ENCODE data around the gene RPAP3.

The RPAP3 gene

DNA sequence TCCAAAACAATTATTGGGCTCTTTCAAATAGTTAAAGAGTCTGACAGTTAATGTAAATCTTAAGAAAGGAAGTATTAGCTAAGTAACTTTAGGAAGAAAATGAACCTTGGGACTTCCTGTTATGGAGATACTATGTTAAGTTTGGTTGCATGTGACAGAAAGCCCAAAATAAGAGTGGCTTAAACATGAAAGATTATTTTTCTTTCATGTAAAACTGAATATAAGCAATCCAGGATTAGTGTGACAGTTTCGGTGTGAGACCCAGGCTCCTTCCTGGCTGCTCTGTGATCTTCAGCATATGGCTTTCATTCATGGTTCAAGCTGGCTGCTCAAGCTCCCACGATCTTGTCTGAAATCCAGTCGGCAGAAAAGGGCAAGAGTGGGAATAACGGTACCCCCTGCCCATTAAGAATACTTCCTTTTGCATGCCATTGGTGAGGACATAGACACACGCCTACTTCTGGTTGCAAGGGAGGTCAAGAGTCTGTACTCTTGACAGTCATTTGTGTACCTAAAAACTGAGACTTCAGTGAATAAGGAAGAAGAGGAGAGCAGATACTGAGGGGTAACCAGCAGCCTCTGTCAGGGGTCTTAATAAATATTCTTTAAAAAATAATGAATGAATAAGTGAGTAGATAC is 2.2 kb upstream of the RPAP3 start:
- no peaks in the 10 kb centered on the region for H3K36me3 ChIP-seq
- no peaks in the 10 kb centered on the region for H3K9me3 ChIP-seq
- peak overlapping the region; percentile 94 for H3K27ac ChIP-seq
- H3K27me3 ChIP-seq, result no peaks in the 10 kb centered on the region
- H3K4me3 ChIP-seq (ENCODE audit: low read depth in 1 of 2, low read length in 1 of 2), result peak overlapping the region in 1 of 2 experiments; percentile 86
- H3K4me1 ChIP-seq (ENCODE audit: control insufficient read depth in 1 of 2, insufficient read depth in 1 of 2, low read depth in 1 of 2, low read length in 1 of 2), result peaks cover 42 to 56% of the 10 kb centered on the region in 2 experiments
- TF ChIP-seq, protein P1, sequence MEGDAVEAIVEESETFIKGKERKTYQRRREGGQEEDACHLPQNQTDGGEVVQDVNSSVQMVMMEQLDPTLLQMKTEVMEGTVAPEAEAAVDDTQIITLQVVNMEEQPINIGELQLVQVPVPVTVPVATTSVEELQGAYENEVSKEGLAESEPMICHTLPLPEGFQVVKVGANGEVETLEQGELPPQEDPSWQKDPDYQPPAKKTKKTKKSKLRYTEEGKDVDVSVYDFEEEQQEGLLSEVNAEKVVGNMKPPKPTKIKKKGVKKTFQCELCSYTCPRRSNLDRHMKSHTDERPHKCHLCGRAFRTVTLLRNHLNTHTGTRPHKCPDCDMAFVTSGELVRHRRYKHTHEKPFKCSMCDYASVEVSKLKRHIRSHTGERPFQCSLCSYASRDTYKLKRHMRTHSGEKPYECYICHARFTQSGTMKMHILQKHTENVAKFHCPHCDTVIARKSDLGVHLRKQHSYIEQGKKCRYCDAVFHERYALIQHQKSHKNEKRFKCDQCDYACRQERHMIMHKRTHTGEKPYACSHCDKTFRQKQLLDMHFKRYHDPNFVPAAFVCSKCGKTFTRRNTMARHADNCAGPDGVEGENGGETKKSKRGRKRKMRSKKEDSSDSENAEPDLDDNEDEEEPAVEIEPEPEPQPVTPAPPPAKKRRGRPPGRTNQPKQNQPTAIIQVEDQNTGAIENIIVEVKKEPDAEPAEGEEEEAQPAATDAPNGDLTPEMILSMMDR (IDR thresholded peaks at IDR 0.05), result no peak

DNA sequence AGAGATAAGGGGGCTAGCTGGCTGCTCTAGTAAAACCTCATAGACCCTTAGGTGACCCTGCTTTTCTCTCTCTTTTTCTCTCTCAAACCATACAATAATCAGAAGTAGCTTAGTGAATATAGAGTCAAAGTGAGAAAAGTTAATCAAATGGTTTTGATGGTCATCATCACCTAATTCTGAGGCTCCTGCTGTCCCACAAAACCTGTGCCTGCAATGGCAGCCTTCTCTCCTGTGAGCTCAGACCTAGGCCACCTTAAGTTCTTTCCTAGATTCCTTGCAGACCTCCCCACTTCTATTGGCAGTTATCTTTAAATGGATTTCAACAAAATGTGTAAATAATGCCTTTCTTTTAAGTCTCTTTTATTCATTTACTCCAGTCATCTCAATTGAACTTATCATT is 1.5 kb upstream of the RPAP3 start:
- Histone ChIP-seq H3K36me3 (no peaks in the 10 kb centered on the region), H3K4me3 (ENCODE audit: low read depth in 1 of 2, low read length in 1 of 2) (peak overlapping the region; percentile 86 to 87), H3K9me3 (no peaks in the 10 kb centered on the region), H3K4me1 (ENCODE audit: control insufficient read depth in 1 of 2, insufficient read depth in 1 of 2, low read depth in 1 of 2, low read length in 1 of 2) (peaks cover 42 to 56% of the 10 kb centered on the region in 2 experiments), H3K27me3 (no peaks in the 10 kb centered on the region), H3K27ac (peak overlapping the region; percentile 94)
- TF ChIP-seq, protein P1 (IDR thresholded peaks at IDR 0.05), result no peak

DNA sequence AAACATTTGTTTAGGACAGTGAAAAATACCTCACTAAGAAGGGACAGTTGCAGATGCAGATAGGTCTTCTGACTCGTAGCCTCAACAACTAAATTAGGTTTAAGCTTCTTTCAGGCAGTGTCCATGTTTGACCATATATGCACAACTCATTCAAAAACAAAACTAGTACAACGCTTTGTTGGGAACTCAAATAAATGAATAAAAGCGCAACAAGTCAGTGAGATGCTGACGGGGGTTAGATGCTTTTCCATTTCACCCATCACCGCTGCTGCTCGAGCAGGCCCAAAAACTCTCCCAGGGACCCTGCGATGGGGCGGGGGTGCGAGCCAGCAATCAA is 633 bp downstream of the RPAP3 start:
- Histone ChIP-seq H3K36me3 (peaks cover 8% of the 10 kb centered on the region), H3K27me3 (no peaks in the 10 kb centered on the region), H3K4me1 (ENCODE audit: control insufficient read depth in 1 of 2, insufficient read depth in 1 of 2, low read depth in 1 of 2, low read length in 1 of 2) (peaks cover 40 to 51% of the 10 kb centered on the region in 2 experiments), H3K4me3 (ENCODE audit: low read depth in 1 of 2, low read length in 1 of 2) (peak overlapping the region; percentile 86 to 87), H3K9me3 (no peaks in the 10 kb centered on the region), H3K27ac (peak overlapping the region; percentile 94)
- TF ChIP-seq, protein P1 (IDR thresholded peaks at IDR 0.05), result no peak

DNA sequence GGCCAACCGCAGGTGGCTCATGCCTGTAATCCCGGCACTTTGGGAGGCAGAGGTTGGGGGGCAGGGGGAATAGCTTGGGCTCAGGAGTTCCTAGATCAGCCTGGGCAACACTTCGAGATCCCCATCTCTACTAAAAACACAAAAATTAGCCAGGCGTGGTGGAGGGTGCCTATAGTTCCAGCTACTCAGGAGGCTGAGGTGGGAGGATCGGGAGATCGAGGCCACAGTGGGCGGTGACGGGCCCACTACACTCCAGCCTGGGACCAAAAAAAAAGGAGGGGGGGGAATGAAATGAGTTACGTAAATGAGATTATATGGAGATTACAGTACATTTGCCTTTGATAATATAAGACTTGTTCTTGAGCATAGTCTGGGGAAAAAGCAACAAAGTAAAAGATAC is 1.1 kb downstream of the RPAP3 start:
- Histone ChIP-seq H3K27ac (no peak overlapping the region), H3K36me3 (peaks cover 11% of the 10 kb centered on the region), H3K4me3 (ENCODE audit: low read depth in 1 of 2, low read length in 1 of 2) (peak overlapping the region; percentile 86 to 87), H3K4me1 (ENCODE audit: control insufficient read depth in 1 of 2, insufficient read depth in 1 of 2, low read depth in 1 of 2, low read length in 1 of 2) (peaks cover 36 to 46% of the 10 kb centered on the region in 2 experiments), H3K9me3 (no peaks in the 10 kb centered on the region), H3K27me3 (no peaks in the 10 kb centered on the region)
- TF ChIP-seq, protein P1 (IDR thresholded peaks at IDR 0.05), result no peak

DNA sequence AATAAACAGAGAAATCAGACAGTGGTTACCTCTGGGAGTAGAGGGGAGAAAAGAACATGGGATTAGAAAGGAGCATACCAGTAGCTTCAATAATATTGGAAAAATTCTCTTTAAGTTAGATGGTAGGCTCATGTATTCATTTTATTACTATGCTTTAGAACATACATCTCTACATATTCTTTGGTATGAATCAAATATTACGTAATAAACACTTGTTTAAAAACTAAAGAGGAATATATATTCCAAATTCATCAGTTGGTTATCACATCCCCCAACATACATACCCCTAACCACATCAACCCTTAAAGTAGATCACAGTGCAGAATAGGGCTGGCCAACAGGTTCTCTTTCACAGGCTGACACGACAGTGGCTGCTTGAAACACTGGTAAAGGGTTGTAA is 5.6 kb downstream of the RPAP3 start:
- Histone ChIP-seq H3K27ac (no peak overlapping the region), H3K4me1 (ENCODE audit: control insufficient read depth in 1 of 2, insufficient read depth in 1 of 2, low read depth in 1 of 2, low read length in 1 of 2) (peaks cover 14 to 18% of the 10 kb centered on the region in 2 experiments), H3K4me3 (ENCODE audit: low read depth in 1 of 2, low read length in 1 of 2) (no peak overlapping the region), H3K36me3 (peaks cover 25% of the 10 kb centered on the region), H3K9me3 (no peaks in the 10 kb centered on the region), H3K27me3 (no peaks in the 10 kb centered on the region)
- TF ChIP-seq, protein P1 (IDR thresholded peaks at IDR 0.05), result no peak

Measured in neutrophil (primary cell).